Keratinocyte (primary cell): ENCODE results near the gene PDK4. TPM values are rescaled to one million over a fixed set of nuclear protein-coding genes. Genes with fewer than 3 reads are reported as not detected.

Source experiments
- DNase-seq: peaks from one replicate; pipeline ENCODE4 v3.0.0-alpha.2; 2011; ENCODE audit warnings: low read depth, missing footprints, low spot score
- FAIRE-seq: peaks from 2 replicates; lab custom pipeline; 2011; peaks lifted over from hg19 to GRCh38; lab: Jason Lieb, UNC
- H2AFZ ChIP-seq: 2 replicates; pipeline ENCODE4 v1.6.0; 2012; ENCODE audit warnings: low read length, control low read depth, inconsistent platforms; ENCODE audit not compliant: control insufficient read depth
- H3K27ac ChIP-seq: 2 replicates; pipeline ENCODE4 v1.5.1; 2011; ENCODE audit warnings: low read length; ENCODE audit not compliant: control insufficient read depth, insufficient read depth
- H3K27me3 ChIP-seq: 3 replicates; pipeline ENCODE4 v1.6.0; 2011; ENCODE audit warnings: low read length; ENCODE audit not compliant: control insufficient read depth, insufficient read depth; ENCODE audit errors: extremely low read depth
- H3K36me3 ChIP-seq, 2 experiments: 2 replicates in 1 of 2; 3 replicates in 1 of 2; pipeline ENCODE4 v1.5.1; 2011; ENCODE audit warnings: low read length in 2 of 2, mild to moderate bottlenecking in 1 of 2; ENCODE audit not compliant: control insufficient read depth in 2 of 2, insufficient read depth in 2 of 2; ENCODE audit errors: extremely low read depth in 1 of 2
- H3K4me1 ChIP-seq: 3 replicates; pipeline ENCODE4 v1.5.1; 2011; ENCODE audit warnings: low read length; ENCODE audit not compliant: control insufficient read depth, insufficient read depth; ENCODE audit errors: extremely low read depth
- H3K4me2 ChIP-seq: 3 replicates; pipeline ENCODE4 v1.6.0; 2011; ENCODE audit warnings: low read depth, low read length; ENCODE audit not compliant: control insufficient read depth, insufficient read depth; ENCODE audit errors: extremely low read depth
- H3K4me3 ChIP-seq, 3 experiments: fragments of 200-600 bp in 1 of 3; sonication (generic) in 1 of 3; 2 replicates in 2 of 3; 3 replicates in 1 of 3; pipeline ENCODE4 v1.5.1; 2011 to 2016; ENCODE audit warnings: low read length in 3 of 3, mild to moderate bottlenecking in 3 of 3, control low read depth in 2 of 3, inconsistent platforms in 1 of 3, low read depth in 1 of 3, mixed read lengths in 1 of 3, mixed run types in 1 of 3, moderate library complexity in 1 of 3; ENCODE audit not compliant: control insufficient read depth in 2 of 3, insufficient read depth in 2 of 3; ENCODE audit errors: extremely low read depth in 1 of 3
- H3K79me2 ChIP-seq: 2 replicates; pipeline ENCODE4 v1.6.0; 2012; ENCODE audit warnings: low read length; ENCODE audit not compliant: control insufficient read depth, insufficient read depth
- H3K9ac ChIP-seq: 3 replicates; pipeline ENCODE4 v1.6.0; 2011; ENCODE audit warnings: low read length; ENCODE audit not compliant: control insufficient read depth, insufficient read depth; ENCODE audit errors: extremely low read depth
- H3K9me1 ChIP-seq: 3 replicates; pipeline ENCODE4 v1.6.0; 2011; ENCODE audit warnings: low read length; ENCODE audit not compliant: control insufficient read depth, insufficient read depth; ENCODE audit errors: extremely low read depth
- H3K9me3 ChIP-seq: 2 replicates; pipeline ENCODE4 v1.5.1; 2012; ENCODE audit warnings: low read depth, low read length; ENCODE audit not compliant: control insufficient read depth
- H4K20me1 ChIP-seq: 3 replicates; pipeline ENCODE4 v1.6.0; 2011; ENCODE audit warnings: low read length; ENCODE audit not compliant: control insufficient read depth, insufficient read depth; ENCODE audit errors: extremely low read depth
- EZH2 ChIP-seq: IDR thresholded peaks from one replicate; pipeline ENCODE4 v1.6.1; 2012; ENCODE audit warnings: inconsistent platforms, mild to moderate bottlenecking, low read length, moderate library complexity
- dilution Hi-C: fragments of 300-500 bp; cut with MboI; formaldehyde crosslinking; loops from one replicate; pipeline ENCODE4 v1.7.0; 2020; ENCODE audit warnings: low sequenced_read_pairs; ENCODE audit not compliant: extremely low pct_ligation_motif_present
- polyA plus RNA-seq, 5 experiments: library from polyadenylated mRNA; depleted of rRNA in 3 of 5; stranded (reverse) in 3 of 5; stranded (forward) in 1 of 5; unstranded in 1 of 5; fragments of >200 nt; gene quantifications; 1 replicate in 1 of 5; 2 replicates in 3 of 5; 3 replicates in 1 of 5; pipeline versions ENCODE4 v1.2.1 to v1.2.3, GENCODE V29; 2011 to 2012; ENCODE audit warnings: missing spikeins in 2 of 5, low read depth in 1 of 5, low replicate concordance in 1 of 5
- TF ChIP-seq, protein P1 (sequence below), 3 experiments: IDR thresholded peaks in 1 of 3; conservative IDR thresholded peaks in 1 of 3; optimal IDR thresholded peaks in 1 of 3; 2 replicates in 2 of 3; 3 replicates in 1 of 3; pipeline versions ENCODE3 to v1.5.1; 2011; ENCODE audit warnings: low read length in 3 of 3, mild to moderate bottlenecking in 3 of 3, moderate library complexity in 2 of 3, control low read depth in 1 of 3, inconsistent platforms in 1 of 3; ENCODE audit not compliant: insufficient read depth in 2 of 3; ENCODE audit errors: extremely low read depth in 1 of 3

Gene PDK4
- polyA plus RNA-seq, 1 donor (not counting 4 experiments of a cell fraction or from before 2014, with no cell fraction given): not detected

DNA sequence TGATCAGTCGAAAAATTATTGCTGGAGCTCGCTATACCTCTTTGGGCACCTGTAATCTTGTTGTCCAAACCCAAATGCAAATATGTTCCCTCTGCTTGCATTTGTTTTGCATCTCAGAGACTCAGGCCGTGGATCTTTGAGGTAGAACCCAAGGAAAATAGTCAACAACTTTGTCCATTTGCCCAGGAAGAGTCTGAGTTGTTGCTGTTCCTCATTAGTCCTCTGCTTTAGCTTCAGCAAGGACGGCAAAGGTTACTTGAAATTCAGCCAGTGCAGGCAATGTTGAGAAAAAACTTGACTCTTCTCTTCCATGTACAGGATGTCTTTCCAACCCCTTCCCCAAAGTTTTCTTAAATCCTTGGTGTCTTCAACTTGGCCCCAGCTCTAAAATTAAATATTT lies 45.8 kb downstream of the PDK4 start:
- Histone ChIP-seq H3K27me3 (no peaks in the 10 kb centered on the region), H2AFZ (no peak overlapping the region), H3K4me2 (no peak overlapping the region), H3K27ac (no peak overlapping the region), H3K9ac (no peak overlapping the region), H3K9me3 (no peaks in the 10 kb centered on the region), H3K79me2 (no peaks in the 10 kb centered on the region), H3K36me3 (no peaks in the 10 kb centered on the region), H3K4me1 (peaks cover 10% of the 10 kb centered on the region), H3K4me3 (no peak overlapping the region), H3K9me1 (no peaks in the 10 kb centered on the region), H4K20me1 (no peaks in the 10 kb centered on the region)
- TF ChIP-seq EZH2: no peak
- TF ChIP-seq, protein P1, sequence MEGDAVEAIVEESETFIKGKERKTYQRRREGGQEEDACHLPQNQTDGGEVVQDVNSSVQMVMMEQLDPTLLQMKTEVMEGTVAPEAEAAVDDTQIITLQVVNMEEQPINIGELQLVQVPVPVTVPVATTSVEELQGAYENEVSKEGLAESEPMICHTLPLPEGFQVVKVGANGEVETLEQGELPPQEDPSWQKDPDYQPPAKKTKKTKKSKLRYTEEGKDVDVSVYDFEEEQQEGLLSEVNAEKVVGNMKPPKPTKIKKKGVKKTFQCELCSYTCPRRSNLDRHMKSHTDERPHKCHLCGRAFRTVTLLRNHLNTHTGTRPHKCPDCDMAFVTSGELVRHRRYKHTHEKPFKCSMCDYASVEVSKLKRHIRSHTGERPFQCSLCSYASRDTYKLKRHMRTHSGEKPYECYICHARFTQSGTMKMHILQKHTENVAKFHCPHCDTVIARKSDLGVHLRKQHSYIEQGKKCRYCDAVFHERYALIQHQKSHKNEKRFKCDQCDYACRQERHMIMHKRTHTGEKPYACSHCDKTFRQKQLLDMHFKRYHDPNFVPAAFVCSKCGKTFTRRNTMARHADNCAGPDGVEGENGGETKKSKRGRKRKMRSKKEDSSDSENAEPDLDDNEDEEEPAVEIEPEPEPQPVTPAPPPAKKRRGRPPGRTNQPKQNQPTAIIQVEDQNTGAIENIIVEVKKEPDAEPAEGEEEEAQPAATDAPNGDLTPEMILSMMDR (optimal IDR thresholded peaks at IDR 0.05 in 1 of 3, IDR thresholded peaks at IDR 0.05 in 1 of 3, conservative IDR thresholded peaks at IDR 0.05 in 1 of 3; ENCODE audit: extremely low read depth in 1 of 3, insufficient read depth in 2 of 3, low read length in 3 of 3): no peak
- no peak for FAIRE-seq
- DNase-seq: no peak
- dilution Hi-C loops: no loop called here

DNA sequence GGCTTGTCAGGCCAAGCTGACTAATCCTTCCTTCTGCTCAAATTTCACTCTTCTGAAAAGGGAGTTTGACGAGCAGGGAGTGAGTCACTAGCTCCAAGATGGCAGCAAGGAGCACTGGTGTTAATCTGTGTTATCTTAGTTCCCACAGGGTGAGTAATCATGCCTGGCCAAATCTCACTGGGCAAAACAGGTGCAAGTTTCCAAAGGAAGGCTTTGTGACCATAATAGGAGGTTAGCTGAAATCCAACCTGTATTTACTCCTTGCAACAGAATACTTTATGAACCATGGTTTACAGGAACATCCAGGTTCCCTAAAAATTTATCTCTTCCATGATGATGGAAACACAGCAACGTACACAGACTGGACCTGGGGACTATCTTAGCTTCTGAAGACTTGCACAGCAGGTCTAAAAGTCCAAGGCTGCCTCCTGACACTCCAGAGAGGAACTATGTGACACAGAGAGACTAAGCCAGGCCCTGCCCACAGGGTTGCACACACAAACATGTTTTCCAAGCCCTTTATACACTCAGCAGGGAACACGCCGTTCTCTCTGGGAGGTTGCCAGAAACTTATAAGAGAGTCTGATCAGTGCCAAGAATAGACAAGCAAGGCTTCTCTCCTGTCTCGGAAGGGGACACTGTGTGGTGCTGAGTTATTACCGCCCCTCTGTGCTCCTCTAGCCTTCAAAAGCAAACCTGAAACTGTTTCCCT lies 46.3 kb downstream of the PDK4 start:
- Histone ChIP-seq H3K9ac (no peak overlapping the region), H3K4me3 (no peak overlapping the region), H3K9me1 (no peaks in the 10 kb centered on the region), H3K36me3 (no peaks in the 10 kb centered on the region), H3K79me2 (no peaks in the 10 kb centered on the region), H3K4me1 (peaks cover 14% of the 10 kb centered on the region), H3K9me3 (no peaks in the 10 kb centered on the region), H2AFZ (no peak overlapping the region), H3K27me3 (no peaks in the 10 kb centered on the region), H3K27ac (no peak overlapping the region), H4K20me1 (no peaks in the 10 kb centered on the region), H3K4me2 (no peak overlapping the region)
- TF ChIP-seq, protein P1 (optimal IDR thresholded peaks at IDR 0.05 in 1 of 3, IDR thresholded peaks at IDR 0.05 in 1 of 3, conservative IDR thresholded peaks at IDR 0.05 in 1 of 3; ENCODE audit: extremely low read depth in 1 of 3, insufficient read depth in 2 of 3, low read length in 3 of 3): no peak
- no peak for TF ChIP-seq EZH2
- FAIRE-seq (peak; percentile 89), DNase-seq (no peak)
- dilution Hi-C loops: no loop called here
